Hypothalamus (tissue), 51 donors: ENCODE results near the gene ICAM3.

Experiments
- DNase-seq, 51 donors: peaks; one replicate each; lab custom pipeline; 2025; lab: John Stamatoyannopoulos, UW

Gene ICAM3

GRCh38 chr19:10321874-10322835 is 17.3 kb downstream of the ICAM3 start:
- no peak for DNase-seq

- DNase-seq = no peak
These were observed 18.0 kb downstream of the ICAM3 start for GRCh38 chr19:10321417-10321797.

GRCh38 chr19:10320602-10321416 is 18.6 kb downstream of the ICAM3 start:
- DNase-seq = no peak

GRCh38 chr19:10318807-10319682 is 20.4 kb downstream of the ICAM3 start:
- no peak for DNase-seq

- no peak for DNase-seq
These were observed 21.5 kb downstream of the ICAM3 start for GRCh38 chr19:10317857-10318462.

GRCh38 chr19:10317045-10317856 is 22.2 kb downstream of the ICAM3 start:
- no peak for DNase-seq

- DNase-seq = peak in 1 of 51 donors; percentile 35
These were observed 23.0 kb downstream of the ICAM3 start for GRCh38 chr19:10316229-10317044.

- DNase-seq = peak; percentile 33 to 93 (median 82)
These were observed 23.8 kb downstream of the ICAM3 start, which contains the start of gene FDX2 for GRCh38 chr19:10315335-10316214. Gene FDX2, minus strand, starts transcription at chr19:10316015. Its CDS starts 19 bp downstream, at chr19:10315996.

GRCh38 chr19:10309423-10309822 is 30.0 kb downstream of the ICAM3 start, which contains the start of gene ZGLP1:
Gene ZGLP1, minus strand, starts transcription at chr19:10309815.
- no peak for DNase-seq

- DNase-seq = no peak
These were observed 33.1 kb downstream of the ICAM3 start for GRCh38 chr19:10306327-10306726.

- peak in 17 of 51 donors; percentile 3 to 69 (median 12) for DNase-seq
These were observed 34.2 kb downstream of the ICAM3 start for GRCh38 chr19:10305139-10305806.

- peak in 1 of 51 donors; percentile 50 for DNase-seq
These were observed 39.6 kb downstream of the ICAM3 start for GRCh38 chr19:10299545-10300458.

- DNase-seq = no peak
These were observed 43.4 kb downstream of the ICAM3 start for GRCh38 chr19:10295847-10296591.

GRCh38 chr19:10295305-10295846 is 44.0 kb downstream of the ICAM3 start:
- no peak for DNase-seq

- DNase-seq = no peak
These were observed 45.1 kb downstream of the ICAM3 start for GRCh38 chr19:10294368-10294697.
